Progenitor cell of endocrine pancreas (in vitro differentiated cells): ENCODE results near the gene SIRT7. TPM values are rescaled to one million over a fixed set of nuclear protein-coding genes. Genes with fewer than 3 reads are reported as not detected.

Experiments
- DNase-seq: peaks from one replicate; pipeline ENCODE4 v3.0.0; 2021; ENCODE audit warnings: low spot score; ENCODE audit not compliant: unreplicated experiment
- H3K27ac Mint-ChIP-seq: 2 replicates; pipeline ENCODE4 v1.8.0; 2021; ENCODE audit warnings: mild to moderate bottlenecking, moderate library complexity, mixed read lengths
- H3K27me3 Mint-ChIP-seq: 2 replicates; pipeline ENCODE4 v1.8.0; 2021; ENCODE audit warnings: mixed read lengths
- H3K36me3 Mint-ChIP-seq: 2 replicates; pipeline ENCODE4 v1.8.0; 2022; ENCODE audit warnings: mixed read lengths; ENCODE audit not compliant: insufficient read depth
- H3K4me1 Mint-ChIP-seq: 2 replicates; pipeline ENCODE4 v1.8.0; 2021; ENCODE audit warnings: low read depth, mixed read lengths
- H3K4me3 Mint-ChIP-seq: 2 replicates; pipeline ENCODE4 v1.8.0; 2021; ENCODE audit warnings: low read depth, mild to moderate bottlenecking, moderate library complexity, mixed read lengths
- H3K9me3 Mint-ChIP-seq: 2 replicates; pipeline ENCODE4 v1.8.0; 2021; ENCODE audit warnings: low read depth, mixed read lengths
- CTCF ChIP-seq: fragments of 200-600 bp; sonication (generic); IDR thresholded peaks from one replicate; pipeline ENCODE4 v1.5.0; 2021; ENCODE audit warnings: antibody characterized with exemption, mild to moderate bottlenecking; ENCODE audit not compliant: unreplicated experiment
- total RNA-seq: library from RNA; stranded (reverse); gene quantifications from 2 replicates; pipeline ENCODE4 v1.2.1, GENCODE V29; 2021

Gene SIRT7
- total RNA-seq, 1 donor from 2014 or later, result 34.0 TPM

DNA sequence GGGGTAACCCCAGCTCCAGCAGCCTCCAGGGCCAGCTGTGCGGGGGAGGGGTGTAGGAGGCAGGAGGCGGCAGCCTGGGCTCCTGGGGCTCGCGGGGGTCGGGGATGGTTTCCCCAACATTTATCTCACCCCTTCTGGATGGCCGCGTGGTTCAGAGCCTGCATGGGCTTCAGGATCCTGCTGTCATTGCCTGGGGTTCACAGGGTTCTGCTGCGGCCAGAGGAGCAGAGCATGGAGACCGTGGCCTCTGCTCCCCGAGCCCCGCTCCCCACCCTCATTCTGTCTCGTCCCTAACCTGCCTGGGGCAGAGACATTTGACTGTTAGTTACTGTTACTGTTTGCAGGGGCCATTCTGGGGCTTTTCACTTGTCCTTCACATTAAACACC lies 24.2 kb upstream of the SIRT7 start:
- H3K9me3 Mint-ChIP-seq, result no peaks in the 10 kb centered on the region
- H3K27ac Mint-ChIP-seq, result no peak overlapping the region
- H3K4me1 Mint-ChIP-seq, result no peaks in the 10 kb centered on the region
- DNase-seq, result no peak
- no peaks in the 10 kb centered on the region for H3K36me3 Mint-ChIP-seq
- peaks cover 25% of the 10 kb centered on the region for H3K27me3 Mint-ChIP-seq
- no peak for TF ChIP-seq CTCF
- no peak overlapping the region for H3K4me3 Mint-ChIP-seq

DNA sequence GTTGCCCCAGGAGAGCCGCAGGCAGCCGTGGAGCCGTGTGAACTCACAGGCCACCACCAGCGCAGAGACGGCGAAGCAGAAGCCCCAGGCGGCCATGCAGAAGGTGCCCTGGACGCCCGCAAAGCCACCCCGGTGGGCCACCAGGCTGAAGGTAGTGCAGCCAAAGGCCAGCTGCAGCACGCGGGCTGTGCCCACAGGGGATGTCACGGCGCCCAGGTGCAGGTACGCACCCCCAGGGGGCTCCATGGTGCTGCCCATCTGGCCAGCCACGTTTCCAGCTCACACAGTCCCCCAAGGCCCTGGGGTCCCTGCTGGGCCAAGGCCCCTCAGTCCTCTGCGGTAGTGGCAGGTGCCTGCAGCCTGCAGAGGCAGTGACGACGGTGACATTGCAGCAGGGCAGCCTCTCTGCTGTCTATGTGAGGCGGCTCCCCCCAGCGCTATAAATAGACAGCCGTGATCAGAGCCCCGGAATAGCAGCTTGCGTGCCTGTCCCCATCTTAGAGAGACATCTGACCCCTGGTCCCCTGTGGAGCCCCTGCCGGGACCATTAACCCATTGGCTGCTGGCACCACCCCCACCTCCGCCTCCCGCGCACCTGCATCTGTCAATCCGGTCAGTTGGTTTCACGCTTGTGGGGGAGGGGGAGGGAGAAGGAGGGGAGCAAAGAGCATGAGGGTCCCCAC lies 23.6 kb upstream of the SIRT7 start:
- Mint-ChIP-seq H3K9me3 (no peaks in the 10 kb centered on the region), H3K27me3 (peaks cover 22% of the 10 kb centered on the region), H3K27ac (no peak overlapping the region), H3K4me1 (peaks cover under 1% of the 10 kb centered on the region), H3K36me3 (no peaks in the 10 kb centered on the region), H3K4me3 (no peak overlapping the region)
- TF ChIP-seq CTCF, result no peak
- DNase-seq, result no peak

GRCh38 chr17:81940538-81941483 lies 22.8 kb upstream of the SIRT7 start:
- no peak for TF ChIP-seq CTCF
- Mint-ChIP-seq H3K4me3 (no peak overlapping the region), H3K36me3 (no peaks in the 10 kb centered on the region), H3K4me1 (peaks cover 3% of the 10 kb centered on the region), H3K27me3 (peaks cover 22% of the 10 kb centered on the region), H3K27ac (no peak overlapping the region), H3K9me3 (no peaks in the 10 kb centered on the region)
- DNase-seq, result no peak

DNA sequence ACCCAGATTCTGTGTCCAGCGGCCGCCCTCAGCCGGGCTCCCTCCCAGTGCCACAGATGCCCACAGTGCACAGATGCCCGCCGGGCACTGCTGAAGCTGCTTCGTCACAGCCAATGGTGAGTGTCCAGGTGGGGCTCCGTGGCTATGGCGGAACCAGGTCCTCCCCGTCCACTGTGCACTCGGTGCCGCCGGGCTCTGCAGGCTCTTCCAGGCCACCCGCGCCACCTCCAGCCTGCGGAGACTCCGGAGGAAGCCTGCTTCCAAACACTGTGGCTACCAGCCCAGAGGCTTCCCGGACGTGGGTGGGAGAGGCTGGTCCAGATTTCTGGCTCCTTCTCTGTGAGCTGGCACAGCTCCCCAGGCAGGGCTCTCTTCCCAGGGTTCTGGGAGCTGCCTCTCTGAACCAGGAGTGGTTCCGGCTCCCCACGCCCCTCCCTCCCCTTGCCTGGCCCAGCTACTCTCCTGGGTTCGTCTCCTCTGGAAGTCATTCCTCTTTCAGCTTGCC lies 22.0 kb upstream of the SIRT7 start:
- no peak overlapping the region for H3K27ac Mint-ChIP-seq
- no peaks in the 10 kb centered on the region for H3K36me3 Mint-ChIP-seq
- peaks cover 5% of the 10 kb centered on the region for H3K4me1 Mint-ChIP-seq
- no peak for DNase-seq
- TF ChIP-seq CTCF, result no peak
- H3K9me3 Mint-ChIP-seq, result no peaks in the 10 kb centered on the region
- peaks cover 22% of the 10 kb centered on the region for H3K27me3 Mint-ChIP-seq
- H3K4me3 Mint-ChIP-seq, result no peak overlapping the region

- no peak for DNase-seq
- Mint-ChIP-seq H3K36me3 (no peaks in the 10 kb centered on the region), H3K4me1 (peaks cover 5% of the 10 kb centered on the region), H3K27me3 (peaks cover 22% of the 10 kb centered on the region), H3K27ac (no peak overlapping the region), H3K9me3 (no peaks in the 10 kb centered on the region), H3K4me3 (no peak overlapping the region)
- no peak for TF ChIP-seq CTCF
Observed at GRCh38 chr17:81939218-81939617, 21.2 kb upstream of the SIRT7 start.
